Ovary (tissue), 9 donors: ENCODE measurements around the gene MOB4. TPM values are rescaled to one million over a fixed set of nuclear protein-coding genes. Genes with fewer than 3 reads are reported as not detected.

ENCODE experiments used
- DNase-seq, 5 donors: peaks; one replicate each; pipeline ENCODE4 v3.0.0-alpha.2; 2019 to 2020
- H3K27ac ChIP-seq, 2 donors: fragments of 200-600 bp; one replicate each; pipeline versions ENCODE4 v1.5.1 to v1.8.0; 2019 to 2022
- H3K27me3 ChIP-seq: fragments of 200-600 bp; one replicate; pipeline ENCODE4 v1.8.0; 2022
- H3K36me3 ChIP-seq: fragments of 200-600 bp; sonication (generic); one replicate; pipeline ENCODE4 v1.5.1; 2019
- H3K4me1 ChIP-seq: one replicate; pipeline ENCODE4 v1.8.1; 2013; ENCODE audit warnings: mild to moderate bottlenecking, moderate library complexity; ENCODE audit not compliant: insufficient read depth
- H3K4me3 ChIP-seq: fragments of 200-600 bp; sonication (generic); one replicate; pipeline ENCODE4 v1.5.1; 2017
- H3K9me3 ChIP-seq, 2 donors: fragments of 200-600 bp in 1 of 2; sonication (generic) in 1 of 2; one replicate each; pipeline versions ENCODE4 v1.5.1 to v1.8.1; 2013 to 2019; ENCODE audit warnings: mild to moderate bottlenecking in 1 of 2, moderate library complexity in 1 of 2
- CTCF ChIP-seq, 3 donors: fragments of 450-650 bp in 2 of 3; fragments of 200-600 bp in 1 of 3; IDR thresholded peaks; one replicate each; pipeline versions ENCODE4 v1.5.1 to v1.8.0; 2016 to 2022; ENCODE audit warnings: antibody characterized with exemption in 3 of 3, mild to moderate bottlenecking in 1 of 3
- EP300 ChIP-seq: sonication (generic); formaldehyde crosslinking; IDR thresholded peaks from one replicate; pipeline ENCODE4 v1.6.1; 2017; ENCODE audit warnings: antibody characterized with exemption
- POLR2A ChIP-seq: fragments of 450-650 bp; IDR thresholded peaks from one replicate; pipeline ENCODE4 v1.6.1; 2017; ENCODE audit warnings: antibody characterized with exemption, mild to moderate bottlenecking, moderate library complexity
- WGBS, 3 donors: extraction: QIAGEN DNeasy Blood & Tissue Kit in 1 of 3; methylation state at CpG; one replicate each; pipeline versions ENCODE4 v1.1.5 to v1.1.7; 2013 to 2017; 5-methylcytosine and 5-hydroxymethylcytosine counted together
- intact Hi-C, 4 donors: fragments of 100-400 bp; cut with DNase I; formaldehyde crosslinking; loops; one replicate each; pipeline versions ENCODE4 v1.11.0 to v1.15.1; 2022 to 2023
- polyA plus RNA-seq, 2 donors: library from polyadenylated mRNA; stranded (reverse); fragments of 200-250 nt in 1 of 2; fragments of 350-450 nt in 1 of 2; fragmentation: Illumina TruSeq in 1 of 2; extraction: RNeasy Lipid Tissue Mini Kit (QIAGEN cat#74804) in 1 of 2; gene quantifications; one replicate each; pipeline ENCODE4 v1.2.3, GENCODE V29; 2013 to 2014
- total RNA-seq, 7 donors: library from RNA; depleted of rRNA in 2 of 7; stranded (reverse); fragments of >200 nt in 2 of 7; fragmentation: NEBNext Ultra II Directional in 3 of 7; extraction: Animal tissue kit (Norgen Biotek cat#: 25700) in 3 of 7; gene quantifications; one replicate each; pipeline versions ENCODE4 v1.1.0 to v1.2.4, GENCODE V29; 2016 to 2023
- donor health status: DM: no; HTN: no; CAD: no; lungs with moderate emphysema.
- donor health status: DM: no; HTN: no; CAD: no.
- donor health status: Bipolar disorder and iron deficiency.
- donor health status: DM: yes; HTN: yes; CAD: no.
- donor health status: DM: no; HTN: no; CAD: no.
- donor health status: DM: yes; HTN: yes; CAD: no.

Gene MOB4
- total and polyA plus RNA-seq, 9 donors = 18.7 to 36.2 (median 25.5) TPM

- TF ChIP-seq POLR2A (no peak), EP300 (no peak), CTCF (IDR thresholded peaks at IDR 0.05) (no peak)
- H3K9me3 ChIP-seq = no peaks in the 10 kb centered on the region
- H3K27me3 ChIP-seq = no peaks in the 10 kb centered on the region
- no peaks in the 10 kb centered on the region for H3K36me3 ChIP-seq
- intact Hi-C loops = no loop called here
- no peaks in the 10 kb centered on the region for H3K4me1 ChIP-seq
- DNase-seq = no peak
- H3K4me3 ChIP-seq = no peak overlapping the region
- WGBS, 3 donors = 34 to 38% (median 35%) methylated on average over 1 of the region's 1 CpG
- no peak overlapping the region for H3K27ac ChIP-seq
Measured at GRCh38 chr2:197596766-197597165, 80.9 kb downstream of the MOB4 start.

- 67 to 78% (median 73%) methylated on average over 4 of the region's 4 CpGs for WGBS, 3 donors
- H3K27me3 ChIP-seq = no peaks in the 10 kb centered on the region
- no peaks in the 10 kb centered on the region for H3K4me1 ChIP-seq
- H3K4me3 ChIP-seq = no peak overlapping the region
- H3K9me3 ChIP-seq = no peaks in the 10 kb centered on the region
- intact Hi-C loops = no loop called here
- TF ChIP-seq EP300 (no peak), POLR2A (no peak)
- no peak overlapping the region for H3K27ac ChIP-seq
- no peaks in the 10 kb centered on the region for H3K36me3 ChIP-seq
- no peak for DNase-seq
Measured at GRCh38 chr2:197597166-197597565, 81.3 kb downstream of the MOB4 start.

- TF ChIP-seq EP300 = no peak
- TF ChIP-seq CTCF (IDR thresholded peaks at IDR 0.05) = no peak
- no peak for TF ChIP-seq POLR2A
- Histone ChIP-seq H3K27ac (no peak overlapping the region), H3K9me3 (no peaks in the 10 kb centered on the region), H3K27me3 (no peaks in the 10 kb centered on the region), H3K4me3 (no peak overlapping the region), H3K4me1 (no peaks in the 10 kb centered on the region), H3K36me3 (no peaks in the 10 kb centered on the region)
- intact Hi-C loops = no loop called here
- no peak for DNase-seq
- WGBS, 3 donors = 94 to 99% (median 98%) methylated on average over 5 of the region's 5 CpGs
Measured at GRCh38 chr2:197598450-197598849, 82.6 kb downstream of the MOB4 start.

GRCh38 chr2:197599285-197599965 is 83.6 kb downstream of the MOB4 start:
- Histone ChIP-seq H3K36me3 (no peaks in the 10 kb centered on the region), H3K4me1 (no peaks in the 10 kb centered on the region), H3K9me3 (no peaks in the 10 kb centered on the region), H3K4me3 (no peak overlapping the region), H3K27me3 (no peaks in the 10 kb centered on the region), H3K27ac (no peak overlapping the region)
- intact Hi-C loops = no loop called here
- DNase-seq = no peak
- 49 to 56% (median 53%) methylated on average over 11 of the region's 11 CpGs for WGBS, 3 donors
- TF ChIP-seq POLR2A (no peak), CTCF (IDR thresholded peaks at IDR 0.05) (no peak), EP300 (no peak)

GRCh38 chr2:197600306-197600705 is 84.4 kb downstream of the MOB4 start:
- Histone ChIP-seq H3K4me1 (no peaks in the 10 kb centered on the region), H3K27me3 (no peaks in the 10 kb centered on the region), H3K36me3 (no peaks in the 10 kb centered on the region), H3K9me3 (no peaks in the 10 kb centered on the region), H3K27ac (no peak overlapping the region), H3K4me3 (no peak overlapping the region)
- no peak for DNase-seq
- intact Hi-C loops = no loop called here
- TF ChIP-seq EP300 = no peak
- TF ChIP-seq POLR2A = no peak
- TF ChIP-seq CTCF (IDR thresholded peaks at IDR 0.05) = no peak
- 92 to 96% (median 94%) methylated on average over 5 of the region's 5 CpGs for WGBS, 3 donors
